HG02798 (cell line): Measurements from ENCODE around the gene INTS15.

Experiments used
- ATAC-seq: cut with Tn5 transposase; IDR thresholded peaks from one replicate; pipeline ENCODE4 v1.9.1; 2021; ENCODE audit warnings: mild to moderate bottlenecking; ENCODE audit not compliant: unreplicated experiment, poor library complexity

INTS15 gene

GRCh38 chr7:6589829-6590644 is at the start of gene INTS15:
Gene INTS15 (plus strand): TSS chr7:6590021. CDS start chr7:6590284, 263 bp downstream.
- peak; percentile 90 for ATAC-seq

GRCh38 chr7:6542368-6542767 is 47.5 kb upstream of the INTS15 start:
- ATAC-seq = no peak

- no peak for ATAC-seq
Observed at GRCh38 chr7:6545398-6546126, 44.3 kb upstream of the INTS15 start.

GRCh38 chr7:6546498-6547251 is 43.1 kb upstream of the INTS15 start:
- ATAC-seq = no peak

- no peak for ATAC-seq
Observed at GRCh38 chr7:6547400-6547799, 42.4 kb upstream of the INTS15 start.

GRCh38 chr7:6551016-6551511 is 38.8 kb upstream of the INTS15 start, which contains the start of gene GRID2IP:
Gene GRID2IP (minus strand): TSS chr7:6551461. CDS start chr7:6551436, 25 bp downstream.
- ATAC-seq = no peak

GRCh38 chr7:6553448-6554044 is 36.3 kb upstream of the INTS15 start:
- no peak for ATAC-seq

- no peak for ATAC-seq
Observed at GRCh38 chr7:6554848-6555247, 35.0 kb upstream of the INTS15 start.

GRCh38 chr7:6556196-6556595 is 33.6 kb upstream of the INTS15 start:
- ATAC-seq = no peak

- ATAC-seq = no peak
Observed at GRCh38 chr7:6558837-6559236, 31.0 kb upstream of the INTS15 start.

GRCh38 chr7:6559896-6560295 is 29.9 kb upstream of the INTS15 start:
- ATAC-seq = no peak

GRCh38 chr7:6562106-6562505 is 27.7 kb upstream of the INTS15 start:
- ATAC-seq = no peak

- ATAC-seq = no peak
Observed at GRCh38 chr7:6563936-6564770, 25.7 kb upstream of the INTS15 start.

- ATAC-seq = no peak
Observed at GRCh38 chr7:6565655-6566054, 24.2 kb upstream of the INTS15 start.

GRCh38 chr7:6567886-6568285 is 21.9 kb upstream of the INTS15 start:
- ATAC-seq = no peak

GRCh38 chr7:6571160-6571779 is 18.6 kb upstream of the INTS15 start:
- ATAC-seq = no peak

GRCh38 chr7:6575281-6576023 is 14.4 kb upstream of the INTS15 start:
- no peak for ATAC-seq
